NCI-H1092 treated with DMSO at 0.1 percent for 48 hours (cell line): Measurements from ENCODE around the gene NCOA1.
"Not testable (repeated sequence)": the region's sequence is repeated elsewhere in the genome, so short reads cannot be mapped to it uniquely, and the experiment has no call there.

Experiments used
- DNase-seq: peaks from one replicate; lab custom pipeline; 2025; lab: John Stamatoyannopoulos, UW

NCOA1 gene

GRCh38 chr2:24792542-24792873 lies 301.5 kb downstream of the NCOA1 start:
- no peak for DNase-seq

DNA sequence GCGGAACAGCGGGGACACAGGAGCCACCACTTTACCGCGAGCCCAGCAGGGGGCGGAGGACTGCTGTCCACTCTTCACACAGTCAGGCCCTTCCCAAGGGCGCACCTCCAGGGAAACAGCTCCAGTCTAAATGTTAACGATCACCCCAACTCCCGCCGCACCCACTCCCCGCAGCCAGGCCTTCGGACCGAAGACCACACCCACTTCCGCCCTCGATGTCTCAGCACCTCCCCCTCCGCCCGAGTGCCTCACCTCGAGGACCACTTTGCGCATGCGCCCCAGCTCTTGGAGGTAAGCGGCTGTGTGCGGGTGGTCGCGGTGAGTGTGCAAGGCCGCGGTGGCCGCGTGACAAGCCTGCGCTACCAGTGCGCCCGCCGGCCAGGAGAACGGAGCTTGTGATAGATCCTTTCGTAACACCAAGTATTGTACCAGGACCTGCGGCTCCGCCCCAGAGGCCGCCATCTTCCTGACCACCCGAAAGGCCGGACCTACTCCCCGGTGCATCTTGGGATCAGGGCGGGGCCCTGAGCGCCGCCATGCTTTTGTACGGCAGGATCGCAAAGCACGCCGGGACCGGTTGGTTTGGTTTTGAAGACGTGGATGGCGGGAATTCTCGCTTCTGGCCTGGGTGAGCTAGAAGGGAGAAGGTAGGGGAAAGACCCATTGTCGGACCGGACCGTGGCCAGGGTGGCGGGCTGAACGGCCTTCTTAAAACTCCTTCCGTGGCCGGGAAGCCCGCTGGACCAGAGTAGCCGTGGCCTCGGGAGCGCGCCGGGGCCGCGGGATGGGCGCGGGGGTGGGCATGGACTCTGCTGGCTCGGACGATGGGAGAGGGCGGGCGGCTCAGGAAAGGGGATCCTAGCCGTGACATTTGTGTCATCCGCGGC lies 302.1 kb downstream of the NCOA1 start, which contains the start of the genes CENPO and PTRHD1:
CENPO (plus strand) TSS at position 552 of the 887 bp plus-strand sequence. CDS start 495 bp downstream, outside the sequence.
PTRHD1 (minus strand) TSS at position 518 of the 887 bp plus-strand sequence; CDS start at position 504, 14 bp downstream.
- peak; percentile 95 for DNase-seq

DNA sequence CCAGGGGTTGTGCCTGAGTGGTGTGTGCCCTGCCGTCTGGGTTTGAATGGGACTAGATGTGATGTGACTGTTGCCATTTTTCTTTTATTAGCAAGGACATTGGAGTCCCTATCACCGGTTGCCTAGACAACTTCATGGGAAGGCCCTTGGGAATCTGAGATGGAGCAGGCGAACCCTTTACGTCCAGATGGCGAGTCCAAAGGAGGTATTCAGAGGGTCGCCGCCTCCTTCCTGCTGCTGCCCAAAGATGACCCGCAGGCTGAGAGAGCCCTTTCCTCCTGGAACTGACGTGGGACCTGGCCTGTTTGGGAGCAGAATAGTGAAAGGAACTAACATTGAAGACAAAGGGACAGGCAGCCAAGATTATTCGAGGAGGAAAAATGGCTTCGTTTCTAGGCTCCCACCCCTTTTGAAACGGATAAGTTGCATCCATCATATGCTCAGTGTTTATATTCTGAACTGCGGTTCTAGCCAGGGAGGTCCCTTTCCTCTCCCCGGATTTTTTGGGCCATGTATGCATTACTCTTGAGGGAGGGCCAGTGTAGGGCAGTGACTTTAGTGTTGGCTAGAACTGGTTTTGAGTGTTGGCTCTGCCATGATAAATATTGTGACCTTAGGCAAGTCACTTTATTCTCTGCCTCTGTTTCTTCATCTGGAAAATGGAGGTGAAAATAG lies 302.8 kb downstream of the NCOA1 start:
- peak; percentile 54 for DNase-seq

GRCh38 chr2:24797644-24798043 lies 306.6 kb downstream of the NCOA1 start:
- no peak for DNase-seq

DNA sequence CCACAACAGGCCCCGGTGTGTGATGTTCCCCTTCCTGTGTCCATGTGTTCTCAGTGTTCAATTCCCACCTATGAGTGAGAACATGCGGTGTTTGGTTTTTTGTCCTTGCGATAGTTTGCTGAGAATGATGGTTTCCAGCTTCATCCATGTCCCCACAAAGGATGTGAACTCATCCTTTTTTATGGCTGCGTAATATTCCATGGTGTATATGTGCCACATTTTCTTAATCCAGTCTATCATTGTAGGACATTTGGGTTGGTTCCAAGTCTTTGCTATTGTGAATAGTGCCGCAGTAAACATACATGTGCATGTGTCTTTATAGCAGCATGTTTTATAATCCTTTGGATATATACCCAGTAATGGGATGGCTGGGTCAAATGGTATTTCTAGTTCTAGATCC lies 309.4 kb downstream of the NCOA1 start:
- not testable (repeated sequence) for DNase-seq

GRCh38 chr2:24805811-24806660 lies 315.0 kb downstream of the NCOA1 start:
- not testable (repeated sequence) for DNase-seq

- DNase-seq = no peak
These were observed 315.6 kb downstream of the NCOA1 start for GRCh38 chr2:24806661-24807036.

- no peak for DNase-seq
These were observed 318.4 kb downstream of the NCOA1 start for GRCh38 chr2:24809316-24810007.

- DNase-seq = no peak
These were observed 322.7 kb downstream of the NCOA1 start for GRCh38 chr2:24813691-24814137.

- no peak for DNase-seq
These were observed 323.5 kb downstream of the NCOA1 start for GRCh38 chr2:24814516-24814915.

DNA sequence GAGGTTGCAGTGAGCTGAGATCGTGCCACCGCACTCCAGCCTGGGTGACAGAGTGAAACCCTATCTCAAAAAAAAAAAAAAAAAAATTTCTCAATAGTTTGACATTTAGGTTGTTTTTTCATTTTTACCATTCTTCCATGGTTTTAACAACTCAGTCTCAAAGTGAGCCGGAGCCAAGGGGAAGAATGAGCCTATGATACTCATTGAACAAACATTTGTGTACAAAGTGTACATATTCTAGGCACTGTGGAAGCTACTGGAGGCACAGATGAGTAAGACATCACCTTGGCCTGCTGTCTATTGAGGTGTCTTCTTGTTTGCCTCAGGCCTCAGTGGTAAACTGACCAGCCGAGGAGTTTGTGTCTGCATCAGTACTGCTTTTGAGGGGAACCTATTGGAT lies 324.1 kb downstream of the NCOA1 start:
- DNase-seq = no peak

DNA sequence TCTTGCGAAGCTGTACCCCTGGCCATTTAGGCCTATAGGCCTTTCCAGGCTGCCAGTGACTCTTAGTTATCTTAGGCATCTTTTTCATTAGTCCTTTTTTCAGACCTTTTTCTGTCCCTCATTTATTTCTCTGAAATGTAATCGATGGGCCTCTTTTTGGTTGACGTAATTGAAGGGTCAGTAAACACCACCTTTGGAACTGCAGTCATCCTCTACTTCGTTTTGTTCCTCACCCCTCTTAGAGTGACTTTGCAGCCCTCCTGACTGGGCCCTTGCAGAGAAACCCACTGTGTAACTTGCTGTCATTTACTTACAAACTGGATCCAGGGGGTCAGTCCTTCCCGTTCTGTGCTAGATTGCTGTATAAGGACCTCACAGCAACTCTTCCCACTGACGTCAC lies 325.4 kb downstream of the NCOA1 start:
- DNase-seq = no peak

- DNase-seq = no peak
These were observed 325.8 kb downstream of the NCOA1 start for GRCh38 chr2:24816884-24817283.

DNA sequence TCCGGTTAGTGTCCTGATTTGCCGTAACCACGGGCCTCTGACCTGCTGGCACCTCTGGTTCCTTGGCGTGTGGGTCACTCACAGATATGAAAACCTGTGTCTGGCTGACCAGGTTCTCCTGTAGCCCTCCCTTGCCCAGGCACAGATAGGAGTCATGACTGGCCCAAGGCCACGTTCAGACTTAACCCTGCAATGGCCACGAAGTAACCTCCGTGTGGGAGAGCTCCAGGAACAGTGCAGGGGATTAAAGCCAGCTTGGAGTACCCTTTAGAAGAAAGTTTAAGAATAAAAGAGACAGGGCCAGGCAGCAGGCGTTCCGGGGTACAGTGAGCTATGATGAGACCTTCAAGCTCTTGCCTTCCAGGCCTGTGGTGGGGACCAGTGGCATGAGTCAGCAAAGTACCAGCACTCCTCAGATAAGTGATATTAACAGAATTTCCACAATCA lies 327.7 kb downstream of the NCOA1 start:
- no peak for DNase-seq

DNA sequence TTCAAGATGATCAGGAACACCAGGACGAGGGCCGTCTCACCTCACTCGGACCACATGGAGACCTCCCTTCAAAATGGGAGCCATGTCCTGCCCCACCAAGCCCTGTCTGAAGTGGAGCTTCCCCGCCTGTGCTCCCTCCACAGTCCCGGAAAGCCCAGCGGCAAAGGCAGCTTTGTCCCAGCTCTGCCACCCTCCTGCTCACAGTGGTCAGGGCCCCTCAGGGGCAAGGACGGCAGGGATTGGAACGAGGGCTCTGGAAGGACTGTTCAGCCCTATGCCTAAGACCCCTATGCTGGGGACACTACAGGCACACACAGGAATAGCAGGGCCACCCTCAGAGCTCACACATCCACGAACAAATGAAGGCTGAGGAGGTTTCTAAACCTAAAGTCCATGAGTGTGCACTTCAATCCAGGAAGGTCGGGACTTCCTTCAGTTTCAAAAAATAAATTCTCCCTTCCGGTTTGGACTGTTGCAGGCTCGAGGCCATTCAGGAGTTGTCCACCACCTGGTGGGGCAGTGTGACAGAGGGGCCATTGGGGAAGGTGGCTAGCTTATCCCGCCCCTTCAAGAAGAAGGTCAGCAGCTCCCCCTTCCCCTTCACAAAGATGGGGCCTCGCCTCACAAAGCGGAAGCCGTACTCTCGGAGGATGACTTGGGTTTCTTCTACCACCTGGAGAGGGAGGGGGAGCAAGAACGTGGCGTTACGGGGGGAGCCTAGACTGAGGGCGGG lies 328.6 kb downstream of the NCOA1 start:
- no peak for DNase-seq

GRCh38 chr2:24820175-24820513 lies 329.1 kb downstream of the NCOA1 start:
- DNase-seq = no peak
